Activated CD4-positive, alpha-beta T cell treated with anti-CD3 and anti-CD28 coated beads for 36 hours (primary cell): Measurements from ENCODE around the gene MED29. TPM values are rescaled to one million over a fixed set of nuclear protein-coding genes. Genes with fewer than 3 reads are reported as not detected.

Experiments used
- ATAC-seq: fragments of 200-7000 bp; cut with Tn5 transposase; one replicate; pipeline ENCODE4 v1.10.0; 2021; ENCODE audit warnings: mild to moderate bottlenecking, moderate library complexity
- CTCF ChIA-PET: fragments of 350-600 bp; sonication (Branson Sonifier 250); formaldehyde crosslinking; loops from one replicate; lab custom pipeline; 2021; ENCODE audit warnings: antibody characterized with exemption; lab: Charles Lee
- POLR2A ChIA-PET: fragments of 350-600 bp; sonication (Branson Sonifier 250); formaldehyde crosslinking; loops from one replicate; lab custom pipeline; 2021; ENCODE audit warnings: antibody characterized with exemption, inconsistent platforms; lab: Charles Lee
- DNase-seq: peaks from one replicate; pipeline ENCODE4 v3.0.0-alpha.2; 2020
- H3K27ac Mint-ChIP-seq: one replicate; pipeline ENCODE4 v1.8.0; 2021; ENCODE audit warnings: mixed read lengths
- H3K27me3 Mint-ChIP-seq: one replicate; pipeline ENCODE4 v1.8.0; 2021; ENCODE audit warnings: mixed read lengths
- H3K36me3 Mint-ChIP-seq: one replicate; pipeline ENCODE4 v1.8.0; 2021; ENCODE audit warnings: low read depth, mixed read lengths
- H3K4me1 Mint-ChIP-seq: one replicate; pipeline ENCODE4 v1.8.0; 2021; ENCODE audit warnings: mixed read lengths
- H3K4me3 Mint-ChIP-seq: one replicate; pipeline ENCODE4 v1.8.0; 2021; ENCODE audit warnings: mild to moderate bottlenecking, moderate library complexity, mixed read lengths
- H3K9me3 Mint-ChIP-seq: one replicate; pipeline ENCODE4 v1.8.0; 2021; ENCODE audit warnings: low read depth, mixed read lengths
- intact Hi-C, 2 experiments: fragments of 100-400 bp; cut with DNase I in 1 of 2; cut with micrococcal nuclease in 1 of 2; formaldehyde crosslinking; loops; one replicate each; pipeline versions ENCODE4 v1.14.2 to v1.15.1; 2022 to 2024; cut with DNase I, micrococcal nuclease
- total RNA-seq, 2 experiments: library from RNA; stranded (reverse); gene quantifications; one replicate each; pipeline ENCODE4 v1.2.3, GENCODE V29; 2021

Gene MED29
- total RNA-seq, 2 experiments from 2014 or later, result 24.0 to 34.6 TPM

- no peaks in the 10 kb centered on the region for H3K27me3 Mint-ChIP-seq
- POLR2A ChIA-PET, result interaction anchor here (0.7 to 4.0 kb wide), 6 partner anchors 9 to 541 kb away, joined by 3 to 42 read pairs (median 6); partner anchors contain the start of genes MED29, PAF1, RPS16 and SAMD4B
- ATAC-seq, result peak; percentile 31
- no peaks in the 10 kb centered on the region for H3K9me3 Mint-ChIP-seq
- peak within 1 kb of the TSS; percentile 96 for H3K27ac Mint-ChIP-seq
- H3K36me3 Mint-ChIP-seq, result peaks cover 31% of the 10 kb centered on the region
- H3K4me3 Mint-ChIP-seq, result peak within 1 kb of the TSS; percentile 73
- CTCF ChIA-PET, result interaction anchor here (4.6 to 5.9 kb wide), 2 partner anchors 9 to 16 kb away, joined by 21 to 34 read pairs; partner anchors contain the start of genes MED29 and PAF1
- H3K4me1 Mint-ChIP-seq, result peaks cover 50% of the 10 kb centered on the region
- intact Hi-C loops, result loop anchor here in 1 of 2 experiments (10.0 kb wide), 1 partner anchor 1208 kb away; no protein-coding TSS in a partner anchor
- peak; percentile 93 for DNase-seq
These were observed 15.7 kb downstream of the MED29 start, which contains the start of gene ZFP36 for GRCh38 chr19:39406656-39407409. Gene ZFP36 (plus strand): TSS chr19:39406847. CDS start chr19:39406905, 58 bp downstream.

GRCh38 chr19:39407410-39407659 lies 16.2 kb downstream of the MED29 start:
- ChIA-PET CTCF (interaction anchor here (4.6 to 5.9 kb wide), 2 partner anchors 10 to 16 kb away, joined by 21 to 34 read pairs; partner anchors contain the start of genes MED29 and PAF1), POLR2A (interaction anchor here (1.1 to 4.0 kb wide), 4 partner anchors 10 to 65 kb away, joined by 3 to 42 read pairs (median 11); partner anchors contain the start of genes MED29, PAF1, RPS16 and SAMD4B)
- no peaks in the 10 kb centered on the region for H3K27me3 Mint-ChIP-seq
- no peaks in the 10 kb centered on the region for H3K9me3 Mint-ChIP-seq
- peak overlapping the region; percentile 96 for H3K27ac Mint-ChIP-seq
- ATAC-seq (no peak), DNase-seq (no peak)
- intact Hi-C loops, result loop anchor here in 1 of 2 experiments (10.0 kb wide), 1 partner anchor 1207 kb away; no protein-coding TSS in a partner anchor
- H3K4me1 Mint-ChIP-seq, result peaks cover 45% of the 10 kb centered on the region
- H3K4me3 Mint-ChIP-seq, result peak overlapping the region; percentile 73
- H3K36me3 Mint-ChIP-seq, result peaks cover 34% of the 10 kb centered on the region

- no peaks in the 10 kb centered on the region for H3K9me3 Mint-ChIP-seq
- peak overlapping the region; percentile 96 for H3K27ac Mint-ChIP-seq
- ATAC-seq (no peak), DNase-seq (peak; percentile 78)
- CTCF ChIA-PET, result interaction anchor here (0.7 to 5.9 kb wide), 4 partner anchors 10 to 57 kb away, joined by 3 to 34 read pairs (median 12); partner anchors contain the start of genes MED29 and PAF1
- H3K36me3 Mint-ChIP-seq, result peaks cover 34% of the 10 kb centered on the region
- POLR2A ChIA-PET, result interaction anchor here (1.1 to 4.0 kb wide), 5 partner anchors 10 to 65 kb away, joined by 3 to 42 read pairs (median 11); partner anchors contain the start of genes MED29, PAF1, RPS16 and SAMD4B
- intact Hi-C loops, result loop anchor here in 1 of 2 experiments (10.0 kb wide), 1 partner anchor 1207 kb away; no protein-coding TSS in a partner anchor
- peaks cover 40% of the 10 kb centered on the region for H3K4me1 Mint-ChIP-seq
- H3K27me3 Mint-ChIP-seq, result no peaks in the 10 kb centered on the region
- H3K4me3 Mint-ChIP-seq, result peak overlapping the region; percentile 73
These were observed 16.6 kb downstream of the MED29 start for GRCh38 chr19:39407660-39408391.

DNA sequence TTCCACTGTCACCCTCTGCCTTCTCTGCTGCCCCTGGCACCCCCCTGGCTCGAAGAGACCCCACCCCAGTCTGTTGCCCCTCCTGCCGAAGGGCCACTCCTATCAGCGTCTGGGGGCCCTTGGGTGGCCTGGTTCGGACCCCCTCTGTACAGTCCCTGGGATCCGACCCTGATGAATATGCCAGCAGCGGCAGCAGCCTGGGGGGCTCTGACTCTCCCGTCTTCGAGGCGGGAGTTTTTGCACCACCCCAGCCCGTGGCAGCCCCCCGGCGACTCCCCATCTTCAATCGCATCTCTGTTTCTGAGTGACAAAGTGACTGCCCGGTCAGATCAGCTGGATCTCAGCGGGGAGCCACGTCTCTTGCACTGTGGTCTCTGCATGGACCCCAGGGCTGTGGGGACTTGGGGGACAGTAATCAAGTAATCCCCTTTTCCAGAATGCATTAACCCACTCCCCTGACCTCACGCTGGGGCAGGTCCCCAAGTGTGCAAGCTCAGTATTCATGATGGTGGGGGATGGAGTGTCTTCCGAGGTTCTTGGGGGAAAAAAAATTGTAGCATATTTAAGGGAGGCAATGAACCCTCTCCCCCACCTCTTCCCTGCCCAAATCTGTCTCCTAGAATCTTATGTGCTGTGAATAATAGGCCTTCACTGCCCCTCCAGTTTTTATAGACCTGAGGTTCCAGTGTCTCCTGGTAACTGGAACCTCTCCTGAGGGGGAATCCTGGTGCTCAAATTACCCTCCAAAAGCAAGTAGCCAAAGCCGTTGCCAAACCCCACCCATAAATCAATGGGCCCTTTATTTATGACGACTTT lies 17.4 kb downstream of the MED29 start:
- ATAC-seq, result no peak
- CTCF ChIA-PET, result interaction anchor here (0.6 to 5.9 kb wide), 5 partner anchors 11 to 62 kb away, joined by 3 to 34 read pairs (median 4); partner anchors contain the start of genes MED29 and PAF1
- intact Hi-C loops, result loop anchor here in 1 of 2 experiments (10.0 kb wide), 1 partner anchor 1206 kb away; no protein-coding TSS in a partner anchor
- Mint-ChIP-seq H3K4me3 (peak overlapping the region; percentile 73), H3K36me3 (peaks cover 35% of the 10 kb centered on the region), H3K9me3 (no peaks in the 10 kb centered on the region), H3K27ac (peak overlapping the region; percentile 96), H3K27me3 (no peaks in the 10 kb centered on the region), H3K4me1 (peaks cover 40% of the 10 kb centered on the region)
- DNase-seq, result peak; percentile 47
- POLR2A ChIA-PET, result interaction anchor here (1.2 to 4.0 kb wide), 4 partner anchors 11 to 27 kb away, joined by 4 to 42 read pairs (median 11); partner anchors contain the start of genes MED29, PAF1 and RPS16

- peak; percentile 3 for ATAC-seq
- peak; percentile 93 for DNase-seq
- H3K27me3 Mint-ChIP-seq, result no peaks in the 10 kb centered on the region
- peaks cover 40% of the 10 kb centered on the region for H3K4me1 Mint-ChIP-seq
- peak overlapping the region; percentile 73 for H3K4me3 Mint-ChIP-seq
- peak overlapping the region; percentile 92 for H3K27ac Mint-ChIP-seq
- intact Hi-C loops, result loop anchor here in 1 of 2 experiments (10.0 kb wide), 1 partner anchor 1205 kb away; no protein-coding TSS in a partner anchor
- no peaks in the 10 kb centered on the region for H3K9me3 Mint-ChIP-seq
- peaks cover 39% of the 10 kb centered on the region for H3K36me3 Mint-ChIP-seq
- POLR2A ChIA-PET, result interaction anchor here (1.2 to 4.0 kb wide), 2 partner anchors 12 to 18 kb away, joined by 4 to 42 read pairs; no protein-coding TSS in a partner anchor
- CTCF ChIA-PET, result interaction anchor here (0.6 to 5.9 kb wide), 3 partner anchors 12 to 63 kb away, joined by 3 to 34 read pairs (median 21); partner anchors contain the start of genes MED29 and PAF1
These were observed 18.2 kb downstream of the MED29 start for GRCh38 chr19:39409208-39410016.

- H3K4me1 Mint-ChIP-seq, result peaks cover 38% of the 10 kb centered on the region
- intact Hi-C loops, result no loop called here
- H3K36me3 Mint-ChIP-seq, result peaks cover 42% of the 10 kb centered on the region
- ATAC-seq (peak; percentile 18), DNase-seq (peak; percentile 83)
- no peaks in the 10 kb centered on the region for H3K27me3 Mint-ChIP-seq
- POLR2A ChIA-PET, result interaction anchor here (4.0 kb wide), 1 partner anchor 12 kb away, joined by 42 read pairs; no protein-coding TSS in a partner anchor
- CTCF ChIA-PET, result no interaction called here
- peak overlapping the region; percentile 73 for H3K4me3 Mint-ChIP-seq
- H3K27ac Mint-ChIP-seq, result peak overlapping the region; percentile 92
- no peaks in the 10 kb centered on the region for H3K9me3 Mint-ChIP-seq
These were observed 19.0 kb downstream of the MED29 start for GRCh38 chr19:39410017-39410830.

DNA sequence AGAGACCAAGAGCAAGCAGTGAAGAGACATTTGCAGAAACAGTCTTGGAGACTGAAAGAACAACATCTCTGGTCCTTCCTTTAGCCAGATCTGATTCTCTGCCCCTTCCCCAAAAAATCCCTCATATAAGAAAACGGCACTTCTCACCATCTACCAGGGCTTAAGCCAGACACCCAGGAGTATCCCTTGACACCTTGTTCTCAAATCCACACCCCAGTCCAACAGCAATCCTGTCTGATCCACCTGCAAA lies 19.6 kb downstream of the MED29 start:
- intact Hi-C loops, result loop anchor here in 1 of 2 experiments (1.0 kb wide), 1 partner anchor 379 kb away; no protein-coding TSS in a partner anchor
- no peaks in the 10 kb centered on the region for H3K9me3 Mint-ChIP-seq
- CTCF ChIA-PET, result interaction anchor here (1.0 to 2.3 kb wide), 5 partner anchors 9 to 22 kb away, joined by 4 to 79 read pairs (median 26); partner anchors contain the start of genes MED29 and PAF1
- POLR2A ChIA-PET, result interaction anchor here (0.9 to 2.3 kb wide), 5 partner anchors 9 to 25 kb away, joined by 4 to 22 read pairs (median 13); partner anchors contain the start of genes MED29, PAF1 and RPS16
- H3K4me3 Mint-ChIP-seq, result peak overlapping the region; percentile 73
- no peak for DNase-seq
- ATAC-seq, result no peak
- H3K4me1 Mint-ChIP-seq, result peaks cover 34% of the 10 kb centered on the region
- H3K36me3 Mint-ChIP-seq, result peaks cover 42% of the 10 kb centered on the region
- H3K27ac Mint-ChIP-seq, result peak overlapping the region; percentile 92
- H3K27me3 Mint-ChIP-seq, result no peaks in the 10 kb centered on the region

DNA sequence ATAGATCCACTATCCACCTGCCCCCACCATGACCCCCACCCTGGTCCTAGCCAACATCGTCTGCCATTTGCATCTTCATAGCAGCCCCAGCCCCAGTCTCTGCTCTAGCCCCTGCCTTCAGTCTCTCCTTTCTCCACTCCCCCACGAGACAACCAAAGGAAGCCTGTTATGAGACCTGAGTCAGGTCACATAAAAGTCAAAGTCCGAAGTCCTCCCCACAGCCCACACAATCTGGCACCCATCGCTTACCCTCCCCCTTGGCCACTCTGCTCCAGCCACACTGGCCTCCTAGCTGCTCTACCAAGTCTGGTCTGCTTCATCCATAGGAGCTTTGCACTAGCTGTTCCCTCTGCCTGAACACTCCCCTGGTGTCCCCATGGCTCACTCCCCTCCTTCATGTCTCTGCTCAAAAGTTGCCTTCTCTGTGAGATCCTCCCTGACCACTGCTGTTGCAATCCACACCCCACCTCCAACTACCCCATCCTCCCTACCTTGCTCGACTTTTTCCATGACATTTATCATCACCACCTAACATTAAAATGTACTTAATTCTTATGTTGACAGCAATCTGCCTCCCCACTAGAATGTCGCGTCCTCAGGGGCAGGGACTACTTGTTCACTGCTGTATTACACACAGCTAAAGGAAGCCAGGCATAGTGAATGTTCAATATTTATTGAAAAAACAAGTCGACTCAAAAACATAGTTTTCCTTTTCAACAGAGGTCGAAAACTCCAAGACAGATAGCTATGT lies 20.1 kb downstream of the MED29 start:
- intact Hi-C loops, result loop anchor here in 1 of 2 experiments (1.0 kb wide), 1 partner anchor 380 kb away; no protein-coding TSS in a partner anchor
- Mint-ChIP-seq H3K27me3 (no peaks in the 10 kb centered on the region), H3K4me1 (peaks cover 32% of the 10 kb centered on the region), H3K4me3 (peak overlapping the region; percentile 73), H3K9me3 (no peaks in the 10 kb centered on the region), H3K36me3 (peaks cover 42% of the 10 kb centered on the region), H3K27ac (peak overlapping the region; percentile 92)
- DNase-seq (peak; percentile 41), ATAC-seq (no peak)
- ChIA-PET POLR2A (interaction anchor here (0.7 to 2.3 kb wide), 7 partner anchors 9 to 25 kb away, joined by 3 to 22 read pairs (median 4); partner anchors contain the start of genes MED29, PAF1 and RPS16), CTCF (interaction anchor here (0.8 to 2.3 kb wide), 14 partner anchors 9 to 123 kb away, joined by 3 to 79 read pairs (median 6); partner anchors contain the start of genes MED29, PAF1 and RPS16)
